Measurements from ENCODE around the gene MFN2. TPM values are rescaled to one million over a fixed set of nuclear protein-coding genes. Genes with fewer than 3 reads are reported as not detected.

Gene MFN2
- total and polyA plus RNA-seq, 2 of the 8 experiments (the other 6 are each of a cell fraction or from before 2014, with no cell fraction given), result 34.0 to 62.5 TPM

- DNase-seq (ENCODE audit: low read depth in 1 of 2, low spot score in 2 of 2), result no peak
- H3K27me3 ChIP-seq (replicated peaks in 1 of 4; ENCODE audit: control insufficient read depth in 3 of 4, extremely low read depth in 1 of 4, insufficient read depth in 3 of 4, low read length in 3 of 4), result no peaks in the 10 kb centered on the region
- no peak overlapping the region for H3K4me2 ChIP-seq (ENCODE audit: insufficient read depth in 1 of 2, low read depth in 2 of 2, low read length in 2 of 2)
- H3K9ac ChIP-seq (replicated peaks in 1 of 4; ENCODE audit: extremely low read depth in 1 of 4, low read depth in 3 of 4, low read length in 3 of 4), result no peak overlapping the region
- H2BK12ac ChIP-seq (ENCODE audit: low read depth, low read length), result no peak overlapping the region
- CTCF ChIA-PET (ENCODE audit: partially characterized antibody), result interaction anchor here (0.6 kb wide), 1 partner anchor 91 kb away, joined by 3 read pairs; no protein-coding TSS in a partner anchor
- H3K23ac ChIP-seq (ENCODE audit: insufficient read length), result no peak overlapping the region
- H4K8ac ChIP-seq (ENCODE audit: extremely low read depth, insufficient read depth, low read length), result no peak overlapping the region
- H3K79me2 ChIP-seq (ENCODE audit: control insufficient read depth in 1 of 2, insufficient read depth in 2 of 2, low read length in 2 of 2), result no peaks in the 10 kb centered on the region
- H2BK120ac ChIP-seq (replicated peaks; ENCODE audit: low read depth, low read length), result no peak overlapping the region
- no peak overlapping the region for H3K18ac ChIP-seq (ENCODE audit: extremely low read depth, low read length)
- no peaks in the 10 kb centered on the region; the same call in 1 of the 2 replicates for H3K79me1 ChIP-seq (ENCODE audit: low read depth, low read length)
- no peak overlapping the region for H3K4ac ChIP-seq (replicated peaks; ENCODE audit: insufficient read length, low read depth, low read length)
- 98% methylated on average over 5 of the region's 5 CpGs; no CpG with 5 or more reads in 1 of the 2 experiments for WGBS, 2 experiments (ENCODE audit: extremely low coverage in 1 of 2, insufficient coverage in 1 of 2, insufficient read length in 1 of 2, insufficient replicate concordance in 2 of 2, low coverage in 1 of 2, low lambda C conversion rate in 2 of 2, missing lambda C conversion rate in 1 of 2)
- no peak overlapping the region for H4K91ac ChIP-seq (replicated peaks; ENCODE audit: insufficient read length, low read length)
- H3K9me3 ChIP-seq (ENCODE audit: insufficient read depth in 2 of 2, low read depth in 1 of 2, low read length in 1 of 2), result no peaks in the 10 kb centered on the region
- POLR2A ChIA-PET (ENCODE audit: partially characterized antibody), result interaction anchor here (0.9 to 1.6 kb wide), 2 partner anchors 18 to 88 kb away, joined by 3 to 4 read pairs; no protein-coding TSS in a partner anchor
- H3K14ac ChIP-seq (ENCODE audit: insufficient read length), result no peak overlapping the region
- peaks cover 0 to 5% of the 10 kb centered on the region in 2 experiments for H4K20me1 ChIP-seq (replicated peaks in 1 of 2; ENCODE audit: control insufficient read depth in 1 of 2, insufficient read depth in 2 of 2, low read length in 2 of 2)
- no peaks in the 10 kb centered on the region for H3K23me2 ChIP-seq (ENCODE audit: low read depth, low read length)
- no peak overlapping the region for H3K4me3 ChIP-seq (ENCODE audit: extremely low read depth in 1 of 4, insufficient read depth in 2 of 4, low read depth in 3 of 4, low read length in 4 of 4)
- no peak for FAIRE-seq
- no peak for TF ChIP-seq CEBPB (IDR thresholded peaks at IDR 0.05; ENCODE audit: low read depth, low read length)
- no peak for TF ChIP-seq POU5F1 (IDR thresholded peaks at IDR 0.05; ENCODE audit: low read depth, low read length)
- TF ChIP-seq TEAD4 (IDR thresholded peaks at IDR 0.05; ENCODE audit: low read depth, low read length), result no peak
- no peak for TF ChIP-seq RNF2 (IDR thresholded peaks at IDR 0.05; ENCODE audit: borderline replicate concordance, low read depth, low read length, missing control alignments, poor library complexity, severe bottlenecking)
- no peak for TF ChIP-seq MAX (IDR thresholded peaks at IDR 0.05)
- no peak for TF ChIP-seq CTCF (IDR thresholded peaks at IDR 0.05; ENCODE audit: control extremely low read depth in 1 of 3, insufficient read depth in 1 of 3, low read depth in 1 of 3, low read length in 3 of 3)
- no peak overlapping the region for H2BK5ac ChIP-seq (ENCODE audit: low read depth, low read length)
- no peak overlapping the region for H2AFZ ChIP-seq (ENCODE audit: low read length)
- no peak overlapping the region for H4K5ac ChIP-seq (ENCODE audit: insufficient read length, low read depth, low read length)
- H3K4me1 ChIP-seq (replicated peaks in 1 of 4; ENCODE audit: control insufficient read depth in 3 of 4, insufficient read depth in 4 of 4, low read length in 3 of 4), result no peaks in the 10 kb centered on the region
- no peak overlapping the region for H2BK15ac ChIP-seq (ENCODE audit: low read length)
- H2AK5ac ChIP-seq (ENCODE audit: low read depth, low read length), result no peak overlapping the region
- H2BK20ac ChIP-seq (ENCODE audit: low read length), result no peak overlapping the region
- no peak overlapping the region for H3K27ac ChIP-seq (ENCODE audit: low read depth, low read length)
- H3K36me3 ChIP-seq (ENCODE audit: control insufficient read depth in 2 of 4, insufficient read depth in 4 of 4, low read length in 3 of 4), result peaks cover 21 to 68% (median 44%) of the 10 kb centered on the region in 4 experiments
- no peak overlapping the region for H3K56ac ChIP-seq (replicated peaks; ENCODE audit: insufficient read length, low read depth, low read length)
Observed at GRCh38 chr1:11998636-11999035, 18.4 kb downstream of the MFN2 start.

Data from H1 (cell line).